Measurements from ENCODE around the gene BANF1. TPM values are rescaled to one million over a fixed set of nuclear protein-coding genes. Genes with fewer than 3 reads are reported as not detected.

BANF1 gene
- total and polyA plus RNA-seq, 2 donors (not counting 3 experiments of a cell fraction or from before 2014, with no cell fraction given), result 269 to 376 TPM

DNA sequence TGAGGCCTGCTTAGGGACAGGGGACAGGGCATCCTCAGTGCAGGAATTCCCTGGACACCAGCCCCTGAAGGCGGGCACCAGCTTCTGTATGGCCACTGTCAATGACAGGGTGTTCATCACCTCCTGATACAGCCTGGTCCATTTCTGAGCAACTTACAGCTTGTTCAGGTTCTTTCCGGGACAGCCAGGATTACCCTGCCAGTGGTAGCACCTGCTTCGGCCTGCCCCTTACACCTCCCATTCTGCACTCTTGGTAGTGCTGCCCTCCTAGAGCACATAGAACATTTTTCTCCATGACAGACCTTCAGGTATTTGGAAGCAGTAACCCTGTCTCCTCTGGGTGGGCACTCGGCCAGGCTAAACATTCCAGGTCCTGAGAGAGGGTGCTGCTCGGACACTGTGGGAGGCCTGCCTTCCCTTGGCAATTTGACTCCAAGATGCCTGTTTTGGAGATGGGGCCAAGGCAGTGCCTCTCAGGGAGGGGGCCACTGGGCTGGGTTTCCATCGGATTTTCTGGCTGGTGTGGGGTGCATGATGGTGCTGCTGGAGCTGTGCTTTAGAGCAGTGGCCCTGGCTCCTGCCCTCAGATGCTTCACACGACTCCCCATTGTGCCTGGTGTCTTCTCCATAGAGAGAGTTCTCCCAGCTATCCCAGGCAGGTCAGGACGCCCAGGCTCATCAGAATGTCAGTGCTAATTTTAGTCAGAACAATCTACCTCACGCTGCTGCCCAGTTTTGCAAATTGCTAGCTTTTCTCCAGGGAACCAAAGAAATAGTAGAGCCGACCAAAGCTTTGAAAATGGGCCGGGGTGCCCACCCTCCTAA, 45.5 kb downstream of the BANF1 start:
- Histone ChIP-seq H3K27me3 (ENCODE audit: control insufficient read depth in 2 of 2, insufficient read depth in 2 of 2, low read length in 2 of 2) (peaks cover 2 to 3% of the 10 kb centered on the region in 2 experiments), H3K9ac (replicated peaks; ENCODE audit: extremely low read depth, insufficient read depth, low read length) (no peak overlapping the region), H3K36me3 (ENCODE audit: control insufficient read depth in 2 of 2, extremely low read depth in 1 of 2, insufficient read depth in 2 of 2, low read length in 2 of 2) (no peaks in the 10 kb centered on the region), H3K9me3 (replicated peaks; ENCODE audit: control insufficient read depth, insufficient read depth, low read length) (no peaks in the 10 kb centered on the region), H3K79me2 (ENCODE audit: control insufficient read depth, insufficient read depth, low read length) (peaks cover 6% of the 10 kb centered on the region), H3K27ac (ENCODE audit: insufficient read depth, low read depth, low read length) (no peak overlapping the region), H3K4me1 (ENCODE audit: control insufficient read depth, extremely low read depth, insufficient read depth, low read length) (peaks cover 7% of the 10 kb centered on the region), H3K4me2 (ENCODE audit: insufficient read depth, low read length) (no peak overlapping the region), H3K9me1 (replicated peaks; ENCODE audit: control insufficient read depth, extremely low read depth, insufficient read depth, low read length) (no peaks in the 10 kb centered on the region), H4K20me1 (replicated peaks; ENCODE audit: control insufficient read depth, extremely low read depth, insufficient read depth, low read length) (no peaks in the 10 kb centered on the region), H3K4me3 (replicated peaks in 1 of 3; ENCODE audit: insufficient read depth in 1 of 3, low read depth in 1 of 3, low read length in 3 of 3) (no peak overlapping the region), H2AFZ (ENCODE audit: low read depth, low read length) (no peak overlapping the region)
- no peak for FAIRE-seq
- intact Hi-C loops (cut with micrococcal nuclease) (no loop called here), dilution Hi-C loops (cut with MboI; ENCODE audit: extremely low pct_ligation_motif_present, low sequenced_read_pairs) (no loop called here)
- DNase-seq (ENCODE audit: low read depth, low spot score), result no peak
- BruUV-seq (replicated peaks), result no TSS peak
- no peak for TF ChIP-seq JUN (IDR thresholded peaks at IDR 0.05; ENCODE audit: borderline replicate concordance, insufficient read depth, insufficient read length, low read depth)
- TF ChIP-seq POLR2AphosphoS5 (IDR thresholded peaks at IDR 0.05; ENCODE audit: insufficient read depth, low read depth, low read length), result no peak
- TF ChIP-seq, protein P1, sequence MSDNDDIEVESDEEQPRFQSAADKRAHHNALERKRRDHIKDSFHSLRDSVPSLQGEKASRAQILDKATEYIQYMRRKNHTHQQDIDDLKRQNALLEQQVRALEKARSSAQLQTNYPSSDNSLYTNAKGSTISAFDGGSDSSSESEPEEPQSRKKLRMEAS (IDR thresholded peaks at IDR 0.05; ENCODE audit: insufficient read depth, insufficient read length), result no peak
- TF ChIP-seq, protein P2, sequence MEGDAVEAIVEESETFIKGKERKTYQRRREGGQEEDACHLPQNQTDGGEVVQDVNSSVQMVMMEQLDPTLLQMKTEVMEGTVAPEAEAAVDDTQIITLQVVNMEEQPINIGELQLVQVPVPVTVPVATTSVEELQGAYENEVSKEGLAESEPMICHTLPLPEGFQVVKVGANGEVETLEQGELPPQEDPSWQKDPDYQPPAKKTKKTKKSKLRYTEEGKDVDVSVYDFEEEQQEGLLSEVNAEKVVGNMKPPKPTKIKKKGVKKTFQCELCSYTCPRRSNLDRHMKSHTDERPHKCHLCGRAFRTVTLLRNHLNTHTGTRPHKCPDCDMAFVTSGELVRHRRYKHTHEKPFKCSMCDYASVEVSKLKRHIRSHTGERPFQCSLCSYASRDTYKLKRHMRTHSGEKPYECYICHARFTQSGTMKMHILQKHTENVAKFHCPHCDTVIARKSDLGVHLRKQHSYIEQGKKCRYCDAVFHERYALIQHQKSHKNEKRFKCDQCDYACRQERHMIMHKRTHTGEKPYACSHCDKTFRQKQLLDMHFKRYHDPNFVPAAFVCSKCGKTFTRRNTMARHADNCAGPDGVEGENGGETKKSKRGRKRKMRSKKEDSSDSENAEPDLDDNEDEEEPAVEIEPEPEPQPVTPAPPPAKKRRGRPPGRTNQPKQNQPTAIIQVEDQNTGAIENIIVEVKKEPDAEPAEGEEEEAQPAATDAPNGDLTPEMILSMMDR (IDR thresholded peaks at IDR 0.05; ENCODE audit: extremely low read depth in 1 of 2, insufficient read depth in 1 of 2, low read depth in 1 of 2, low read length in 2 of 2), result no peak
- TF ChIP-seq POLR2A (IDR thresholded peaks at IDR 0.05; ENCODE audit: low read depth, low read length), result no peak
- TF ChIP-seq EZH2 (IDR thresholded peaks at IDR 0.05; ENCODE audit: borderline replicate concordance, low read depth, low read length, severe bottlenecking), result no peak
- TF ChIP-seq GATA2 (IDR thresholded peaks at IDR 0.05; ENCODE audit: insufficient read depth, insufficient read length, low read depth, low read length), result no peak
- no peak for TF ChIP-seq FOS (IDR thresholded peaks at IDR 0.05; ENCODE audit: borderline replicate concordance, insufficient read depth, low read length)
- no peak for TF ChIP-seq MYC (IDR thresholded peaks at IDR 0.05; ENCODE audit: low read depth, low read length)
- POLR2A ChIA-PET, result no interaction called here
- CTCF ChIA-PET, result no interaction called here

Data from endothelial cell of umbilical vein (primary cell).